Neuronal stem cell (in vitro differentiated cells): ENCODE results near the gene PRSS8.

ENCODE experiments used
- DNase-seq: peaks from one replicate; pipeline ENCODE4 v3.0.0-alpha.2; 2013; ENCODE audit warnings: low spot score
- H2AFZ ChIP-seq: one replicate; pipeline ENCODE4 v1.6.1; 2013; ENCODE audit warnings: mild to moderate bottlenecking, low read length, inconsistent platforms
- H2AK5ac ChIP-seq: 2 replicates; pipeline ENCODE4 v1.6.1; 2013; ENCODE audit warnings: low read depth, mild to moderate bottlenecking, inconsistent platforms, low read length, moderate library complexity, mixed read lengths
- H2BK120ac ChIP-seq: 2 replicates; pipeline ENCODE4 v1.6.1; 2013; ENCODE audit warnings: low read depth, mild to moderate bottlenecking, inconsistent platforms, low read length, moderate library complexity, mixed read lengths
- H2BK12ac ChIP-seq: one replicate; pipeline ENCODE4 v1.6.1; 2013; ENCODE audit warnings: low read length, inconsistent platforms
- H2BK15ac ChIP-seq: 2 replicates; pipeline ENCODE4 v1.6.1; 2013; ENCODE audit warnings: mild to moderate bottlenecking, low read length, inconsistent platforms, mixed read lengths
- H2BK5ac ChIP-seq: one replicate; pipeline ENCODE4 v1.6.1; 2013; ENCODE audit warnings: inconsistent platforms, mild to moderate bottlenecking, low read length, moderate library complexity
- H3K14ac ChIP-seq: one replicate; pipeline ENCODE4 v1.6.1; 2013; ENCODE audit warnings: low read length, inconsistent platforms
- H3K18ac ChIP-seq: 2 replicates; pipeline ENCODE4 v1.6.1; 2013; ENCODE audit warnings: low read length, inconsistent platforms
- H3K23ac ChIP-seq: 2 replicates; pipeline ENCODE4 v1.6.1; 2013; ENCODE audit warnings: low read depth, mild to moderate bottlenecking, mixed read lengths, low read length, inconsistent platforms; ENCODE audit not compliant: poor library complexity
- H3K27ac ChIP-seq: replicated peaks from 3 replicates; pipeline ENCODE4 v1.5.1; 2013; ENCODE audit warnings: low read length, inconsistent platforms
- H3K27me3 ChIP-seq, 3 experiments: 2 replicates each; pipeline ENCODE4 v1.6.1; 2013; ENCODE audit warnings: low read length in 3 of 3, mild to moderate bottlenecking in 2 of 3, inconsistent platforms in 1 of 3, low read depth in 1 of 3, mixed read lengths in 1 of 3, moderate library complexity in 1 of 3; ENCODE audit not compliant: control insufficient read depth in 3 of 3, insufficient read depth in 3 of 3
- H3K36me3 ChIP-seq, 2 donors: replicated peaks in 1 of 2; 2 replicates each; pipeline ENCODE4 v1.6.1; 2013; ENCODE audit warnings: low read length in 2 of 2; ENCODE audit not compliant: control insufficient read depth in 2 of 2, insufficient read depth in 2 of 2
- H3K4ac ChIP-seq: 2 replicates; pipeline ENCODE4 v1.6.1; 2013; ENCODE audit warnings: inconsistent platforms, mild to moderate bottlenecking, low read length, moderate library complexity
- H3K4me1 ChIP-seq, 2 donors: 1 replicate in 1 of 2; 2 replicates in 1 of 2; pipeline ENCODE4 v1.6.1; 2013; ENCODE audit warnings: low read length in 2 of 2, low read depth in 1 of 2; ENCODE audit not compliant: control insufficient read depth in 2 of 2, insufficient read depth in 1 of 2
- H3K4me2 ChIP-seq: one replicate; pipeline ENCODE4 v1.6.1; 2013; ENCODE audit warnings: mild to moderate bottlenecking, low read length, inconsistent platforms; ENCODE audit not compliant: insufficient read depth, poor library complexity, severe bottlenecking
- H3K4me3 ChIP-seq, 2 donors: 2 replicates each; pipeline ENCODE4 v1.5.1; 2013; ENCODE audit warnings: low read length in 2 of 2, mild to moderate bottlenecking in 2 of 2, inconsistent platforms in 1 of 2, moderate library complexity in 1 of 2
- H3K79me1 ChIP-seq: one replicate; pipeline ENCODE4 v1.6.1; 2013; ENCODE audit warnings: low read depth, mild to moderate bottlenecking, inconsistent platforms, low read length, moderate library complexity
- H3K9ac ChIP-seq: one replicate; pipeline ENCODE4 v1.6.1; 2013; ENCODE audit warnings: mild to moderate bottlenecking, low read depth, low read length, inconsistent platforms; ENCODE audit not compliant: poor library complexity
- H3K9me3 ChIP-seq, 2 donors: replicated peaks in 1 of 2; 2 replicates each; pipeline versions ENCODE3 to v1.6.1; 2013; ENCODE audit warnings: low read length in 2 of 2, mild to moderate bottlenecking in 2 of 2, inconsistent platforms in 1 of 2, low read depth in 1 of 2, mixed read lengths in 1 of 2, moderate library complexity in 1 of 2; ENCODE audit not compliant: control insufficient read depth in 2 of 2, insufficient read depth in 1 of 2
- H4K8ac ChIP-seq: one replicate; pipeline ENCODE4 v1.6.1; 2013; ENCODE audit warnings: low read depth, mild to moderate bottlenecking, inconsistent platforms, low read length, moderate library complexity
- H4K91ac ChIP-seq: one replicate; pipeline ENCODE4 v1.6.1; 2013; ENCODE audit warnings: low read length, low read depth, mild to moderate bottlenecking, inconsistent platforms; ENCODE audit not compliant: poor library complexity
- WGBS, 2 donors: extraction: QIAGEN DNeasy Blood & Tissue Kit; methylation state at CpG; one replicate each; pipeline ENCODE4 v1.1.7; 2013; ENCODE audit warnings: missing lambda C conversion rate in 2 of 2, mixed read lengths in 1 of 2; ENCODE audit not compliant: insufficient read length in 2 of 2, insufficient replicate concordance in 1 of 2; ENCODE audit errors: extremely low coverage in 2 of 2; 5-methylcytosine and 5-hydroxymethylcytosine counted together

Gene PRSS8

DNA sequence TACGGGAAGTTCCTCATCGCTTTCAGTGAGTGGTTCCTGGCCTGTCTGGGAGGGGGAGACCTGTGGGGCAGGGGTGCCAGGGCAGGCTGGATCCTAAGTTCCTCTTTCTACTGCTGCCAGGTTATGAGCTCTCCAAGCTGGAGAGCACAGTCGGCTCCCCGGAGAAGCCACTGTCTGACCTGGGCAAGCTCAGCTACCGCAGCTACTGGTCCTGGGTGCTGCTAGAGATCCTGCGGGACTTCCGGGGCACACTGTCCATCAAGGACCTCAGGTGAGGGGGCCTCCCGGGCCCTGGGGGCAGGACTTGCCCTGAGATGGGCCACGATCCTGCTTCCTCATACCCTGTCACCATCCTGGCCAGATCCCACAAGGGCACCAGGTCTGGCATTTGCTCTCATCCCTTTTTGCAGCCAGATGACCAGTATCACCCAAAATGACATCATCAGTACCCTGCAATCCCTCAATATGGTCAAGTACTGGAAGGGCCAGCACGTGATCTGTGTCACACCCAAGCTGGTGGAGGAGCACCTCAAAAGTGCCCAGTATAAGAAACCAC is 5.1 kb downstream of the PRSS8 start:
- Histone ChIP-seq H3K4ac (no peak overlapping the region), H4K8ac (no peak overlapping the region), H2AFZ (no peak overlapping the region), H3K79me1 (peaks cover 2% of the 10 kb centered on the region), H2BK5ac (no peak overlapping the region), H3K4me1 (peaks cover 9 to 15% of the 10 kb centered on the region in 2 donors), H3K9ac (no peak overlapping the region), H3K27me3 (no peaks in the 10 kb centered on the region), H3K14ac (no peak overlapping the region), H3K4me2 (no peak overlapping the region), H2AK5ac (no peak overlapping the region), H3K9me3 (no peaks in the 10 kb centered on the region), H3K18ac (no peak overlapping the region), H3K4me3 (no peak overlapping the region), H3K27ac (no peak overlapping the region), H3K23ac (no peak overlapping the region), H2BK15ac (no peak overlapping the region), H2BK12ac (no peak overlapping the region), H4K91ac (no peak overlapping the region), H3K36me3 (peaks cover 31 to 63% of the 10 kb centered on the region in 2 donors), H2BK120ac (no peak overlapping the region)
- DNase-seq = no peak
- WGBS, 2 donors = no CpG with 5 or more reads among the region's 10 CpGs

DNA sequence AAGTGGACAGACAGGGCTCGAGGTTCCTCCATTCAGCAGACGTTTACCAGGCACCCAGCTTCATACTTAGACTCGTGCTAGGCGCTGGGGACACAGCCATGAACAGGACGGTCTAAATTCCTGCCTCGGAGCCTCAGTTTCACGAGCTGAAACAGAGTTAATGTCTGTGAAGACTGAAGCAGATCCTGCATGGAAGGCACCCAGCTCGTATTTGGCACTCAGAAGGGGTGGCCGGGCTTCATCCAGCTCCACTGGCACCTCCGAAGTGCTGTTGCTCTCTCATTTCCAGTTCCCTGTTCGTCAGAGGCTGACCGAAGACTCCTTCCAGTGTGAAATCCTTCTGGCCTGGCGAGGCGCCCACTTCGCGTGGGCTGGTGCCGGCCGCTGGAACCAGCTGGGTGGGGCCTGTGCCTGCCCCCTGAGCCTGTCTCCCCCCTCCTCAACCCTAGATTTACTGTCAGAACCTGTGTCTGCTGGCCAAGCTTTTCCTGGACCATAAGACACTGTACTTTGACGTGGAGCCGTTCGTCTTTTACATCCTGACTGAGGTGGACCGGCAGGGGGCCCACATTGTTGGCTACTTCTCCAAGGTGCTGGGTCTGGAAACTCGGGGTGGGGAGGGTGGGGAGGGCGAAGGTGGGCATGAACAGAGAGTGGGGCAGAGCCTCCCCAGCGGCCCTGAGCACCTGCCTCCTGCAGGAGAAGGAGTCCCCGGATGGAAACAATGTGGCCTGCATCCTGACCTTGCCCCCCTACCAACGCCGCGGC is 5.8 kb downstream of the PRSS8 start:
- no peak overlapping the region for H3K4me2 ChIP-seq
- no peak overlapping the region for H2AFZ ChIP-seq
- no peak overlapping the region for H3K4me3 ChIP-seq
- H2BK5ac ChIP-seq = no peak overlapping the region
- H3K9ac ChIP-seq = no peak overlapping the region
- H2BK12ac ChIP-seq = no peak overlapping the region
- WGBS, 2 donors = no CpG with 5 or more reads among the region's 29 CpGs
- H2BK15ac ChIP-seq = no peak overlapping the region
- H3K36me3 ChIP-seq = peaks cover 31 to 65% of the 10 kb centered on the region in 2 donors
- H3K18ac ChIP-seq = no peak overlapping the region
- no peak overlapping the region for H2BK120ac ChIP-seq
- H4K91ac ChIP-seq = no peak overlapping the region
- no peak overlapping the region for H3K27ac ChIP-seq
- no peak overlapping the region for H3K23ac ChIP-seq
- no peaks in the 10 kb centered on the region for H3K27me3 ChIP-seq
- DNase-seq = no peak
- no peaks in the 10 kb centered on the region for H3K9me3 ChIP-seq
- H2AK5ac ChIP-seq = no peak overlapping the region
- H3K4me1 ChIP-seq = peaks cover 4 to 9% of the 10 kb centered on the region in 2 donors
- no peak overlapping the region for H4K8ac ChIP-seq
- no peak overlapping the region for H3K14ac ChIP-seq
- peaks cover 2% of the 10 kb centered on the region for H3K79me1 ChIP-seq
- no peak overlapping the region for H3K4ac ChIP-seq

DNA sequence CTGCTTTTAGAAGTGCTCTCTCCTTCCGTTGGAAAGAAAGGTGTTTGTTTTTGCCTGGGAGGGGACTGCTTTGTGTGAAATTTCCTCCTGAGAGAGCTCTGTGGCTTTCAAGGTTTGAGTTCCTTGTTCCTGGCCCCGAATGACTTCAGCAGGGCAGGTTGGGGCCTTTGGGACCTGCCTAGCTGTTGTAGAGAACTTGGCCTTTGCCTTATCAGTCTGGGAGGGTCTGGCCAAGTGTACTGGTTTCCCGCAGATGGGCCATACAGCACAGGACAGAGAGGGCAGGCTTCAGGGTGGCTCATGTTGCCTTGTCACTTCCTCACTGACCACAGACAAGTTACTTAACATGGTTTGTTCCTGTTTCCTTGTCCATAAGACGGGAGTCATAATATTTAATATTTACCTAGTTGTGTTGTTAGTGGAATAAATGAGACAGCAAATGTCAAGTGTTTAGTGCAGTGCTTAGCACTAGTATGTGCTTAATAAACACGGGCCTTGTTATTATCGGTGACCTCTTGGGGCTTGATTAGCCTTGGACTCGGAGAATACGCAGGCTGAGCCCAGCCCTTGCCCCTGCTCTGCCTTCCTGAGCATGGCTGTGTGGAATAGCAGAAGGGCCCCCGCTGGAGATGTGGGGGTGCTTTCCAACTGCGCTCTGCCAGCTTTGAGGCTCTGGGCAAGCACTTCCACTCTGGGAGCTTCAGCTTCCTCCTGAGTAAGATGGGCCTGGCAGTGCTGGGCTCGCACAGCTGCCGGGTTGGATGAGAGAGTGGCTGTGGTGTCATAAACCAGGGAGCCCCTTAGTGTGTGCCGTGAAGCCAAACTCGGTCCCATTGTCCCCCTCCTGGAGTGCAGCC is 6.6 kb downstream of the PRSS8 start:
- no peak for DNase-seq

DNA sequence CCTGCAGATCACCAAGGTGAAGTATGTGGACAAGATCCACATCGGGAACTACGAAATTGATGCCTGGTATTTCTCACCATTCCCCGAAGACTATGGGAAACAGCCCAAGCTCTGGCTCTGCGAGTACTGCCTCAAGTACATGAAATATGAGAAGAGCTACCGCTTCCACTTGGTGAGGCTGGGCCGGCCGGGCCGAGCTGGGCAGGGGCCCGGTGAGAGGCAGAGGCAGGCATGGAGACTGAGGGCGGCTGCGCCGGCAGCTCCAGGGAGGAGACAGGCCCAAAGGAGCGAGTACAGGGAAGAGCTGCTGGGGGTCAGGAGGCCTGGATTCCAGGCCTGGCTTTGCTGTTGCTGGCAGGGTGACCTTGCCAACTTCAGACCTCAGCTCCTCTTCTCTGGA is 8.3 kb downstream of the PRSS8 start:
- H3K4ac ChIP-seq = no peak overlapping the region
- no peak overlapping the region for H3K9ac ChIP-seq
- no peak overlapping the region for H3K23ac ChIP-seq
- no CpG with 5 or more reads among the region's 13 CpGs for WGBS, 2 donors
- no peak for DNase-seq
- no peak overlapping the region for H2BK5ac ChIP-seq
- no peak overlapping the region for H3K27ac ChIP-seq
- H3K14ac ChIP-seq = no peak overlapping the region
- no peaks in the 10 kb centered on the region for H3K4me1 ChIP-seq
- no peaks in the 10 kb centered on the region for H3K9me3 ChIP-seq
- H2BK15ac ChIP-seq = no peak overlapping the region
- H3K36me3 ChIP-seq = peaks cover 31 to 78% of the 10 kb centered on the region in 2 donors
- H3K4me2 ChIP-seq = no peak overlapping the region
- no peaks in the 10 kb centered on the region for H3K27me3 ChIP-seq
- H4K91ac ChIP-seq = no peak overlapping the region
- H2AFZ ChIP-seq = no peak overlapping the region
- H2AK5ac ChIP-seq = no peak overlapping the region
- no peak overlapping the region for H2BK120ac ChIP-seq
- no peak overlapping the region for H3K4me3 ChIP-seq
- no peak overlapping the region for H2BK12ac ChIP-seq
- H3K18ac ChIP-seq = no peak overlapping the region
- no peak overlapping the region for H4K8ac ChIP-seq
- no peaks in the 10 kb centered on the region for H3K79me1 ChIP-seq

More for the DNA sequence above, 6.6 kb downstream of the PRSS8 start:
- H3K4ac ChIP-seq = no peak overlapping the region
- H3K27me3 ChIP-seq = no peaks in the 10 kb centered on the region
- H3K14ac ChIP-seq = no peak overlapping the region
- no peak overlapping the region for H3K27ac ChIP-seq
- no peak overlapping the region for H4K8ac ChIP-seq
- H3K9me3 ChIP-seq = no peaks in the 10 kb centered on the region
- H3K4me3 ChIP-seq = no peak overlapping the region
- peaks cover 33 to 70% of the 10 kb centered on the region in 2 donors for H3K36me3 ChIP-seq
- no peak overlapping the region for H3K23ac ChIP-seq
- no peak overlapping the region for H3K9ac ChIP-seq
- H3K18ac ChIP-seq = no peak overlapping the region
- H2AFZ ChIP-seq = no peak overlapping the region
- no peak overlapping the region for H3K4me2 ChIP-seq
- peaks cover 0 to 2% of the 10 kb centered on the region in 2 donors for H3K4me1 ChIP-seq
- no peak overlapping the region for H2BK120ac ChIP-seq
- H2BK5ac ChIP-seq = no peak overlapping the region
- WGBS, 2 donors = no CpG with 5 or more reads among the region's 14 CpGs
- peaks cover 2% of the 10 kb centered on the region for H3K79me1 ChIP-seq
- H4K91ac ChIP-seq = no peak overlapping the region
- no peak overlapping the region for H2BK15ac ChIP-seq
- H2AK5ac ChIP-seq = no peak overlapping the region
- H2BK12ac ChIP-seq = no peak overlapping the region
